Vagina (tissue), 2 donors: Measurements from ENCODE around the gene SLC26A2.

Source experiments
- CTCF ChIP-seq, 3 experiments: fragments of 450-650 bp in 2 of 3; fragments of 200-600 bp in 1 of 3; sonication (generic) in 1 of 3; IDR thresholded peaks; one replicate each; pipeline ENCODE4 v1.5.1; 2017 to 2019; ENCODE audit warnings: antibody characterized with exemption in 3 of 3, mild to moderate bottlenecking in 2 of 3, moderate library complexity in 2 of 3
- POLR2A ChIP-seq, 2 donors: fragments of 450-650 bp; IDR thresholded peaks; one replicate each; pipeline ENCODE4 v1.6.1; 2017; ENCODE audit warnings: antibody characterized with exemption in 2 of 2, mild to moderate bottlenecking in 2 of 2, moderate library complexity in 2 of 2
- POLR2AphosphoS5 ChIP-seq, 2 donors: sonication (generic); formaldehyde crosslinking; IDR thresholded peaks; one replicate each; pipeline ENCODE4 v1.9.0; 2017; ENCODE audit warnings: antibody characterized with exemption in 2 of 2, mild to moderate bottlenecking in 2 of 2, low read depth in 1 of 2; ENCODE audit not compliant: insufficient read depth in 1 of 2

- TF ChIP-seq CTCF (IDR thresholded peaks at IDR 0.05): no peak
- no peak for TF ChIP-seq POLR2AphosphoS5 (IDR thresholded peaks at IDR 0.05; ENCODE audit: insufficient read depth in 1 of 2, low read depth in 1 of 2)
- no peak for TF ChIP-seq POLR2A (IDR thresholded peaks at IDR 0.05)
Observed at GRCh38 chr5:149988126-149988525, 27.6 kb downstream of the SLC26A2 start.
